PC-3 (cell line): ENCODE measurements around the gene STRBP.

ENCODE experiments used
- EZH2 ChIP-seq: fragments of 300-600 bp; sonication (generic); IDR thresholded peaks from one replicate; pipeline ENCODE4 v1.6.1; 2017; ENCODE audit warnings: antibody characterized with exemption, mild to moderate bottlenecking, low read length; ENCODE audit not compliant: unreplicated experiment
- TF ChIP-seq, protein P1 (sequence below): fragments of 300-600 bp; sonication (generic); conservative IDR thresholded peaks from 2 replicates; pipeline ENCODE4 v1.5.1; 2017; ENCODE audit warnings: antibody characterized with exemption, low read depth, mild to moderate bottlenecking, low read length

DNA sequence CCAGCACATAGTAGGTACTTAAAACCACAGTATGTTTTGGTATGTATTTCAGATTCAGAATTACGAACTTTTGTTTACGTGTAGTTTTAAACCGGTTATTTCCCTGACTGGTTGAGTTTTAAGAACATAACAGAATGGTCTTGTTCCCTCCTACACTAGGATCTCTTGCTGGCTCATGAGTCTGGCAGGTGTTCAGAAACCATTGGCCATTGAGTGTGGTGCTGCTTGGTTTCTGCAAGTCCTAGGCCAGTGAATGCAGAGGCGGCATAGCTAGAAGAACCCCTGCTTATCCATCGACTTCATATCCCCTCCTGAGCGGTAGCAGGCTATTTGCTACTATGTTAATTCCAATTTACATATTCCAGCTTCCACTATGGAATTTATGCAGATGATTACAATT is 169.3 kb downstream of the STRBP start:
- TF ChIP-seq, protein P1, sequence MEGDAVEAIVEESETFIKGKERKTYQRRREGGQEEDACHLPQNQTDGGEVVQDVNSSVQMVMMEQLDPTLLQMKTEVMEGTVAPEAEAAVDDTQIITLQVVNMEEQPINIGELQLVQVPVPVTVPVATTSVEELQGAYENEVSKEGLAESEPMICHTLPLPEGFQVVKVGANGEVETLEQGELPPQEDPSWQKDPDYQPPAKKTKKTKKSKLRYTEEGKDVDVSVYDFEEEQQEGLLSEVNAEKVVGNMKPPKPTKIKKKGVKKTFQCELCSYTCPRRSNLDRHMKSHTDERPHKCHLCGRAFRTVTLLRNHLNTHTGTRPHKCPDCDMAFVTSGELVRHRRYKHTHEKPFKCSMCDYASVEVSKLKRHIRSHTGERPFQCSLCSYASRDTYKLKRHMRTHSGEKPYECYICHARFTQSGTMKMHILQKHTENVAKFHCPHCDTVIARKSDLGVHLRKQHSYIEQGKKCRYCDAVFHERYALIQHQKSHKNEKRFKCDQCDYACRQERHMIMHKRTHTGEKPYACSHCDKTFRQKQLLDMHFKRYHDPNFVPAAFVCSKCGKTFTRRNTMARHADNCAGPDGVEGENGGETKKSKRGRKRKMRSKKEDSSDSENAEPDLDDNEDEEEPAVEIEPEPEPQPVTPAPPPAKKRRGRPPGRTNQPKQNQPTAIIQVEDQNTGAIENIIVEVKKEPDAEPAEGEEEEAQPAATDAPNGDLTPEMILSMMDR: no peak
- no peak for TF ChIP-seq EZH2
